Calu3 (cell line): ENCODE data around the gene LAIR1. TPM values are rescaled to one million over a fixed set of nuclear protein-coding genes. Genes with fewer than 3 reads are reported as not detected.
"Not testable (repeated sequence)": the region's sequence is repeated elsewhere in the genome, so short reads cannot be mapped to it uniquely, and the experiment has no call there.

Experiments
- BruUV-seq: library from RNA; stranded (reverse); fragments of 400-500 nt; replicated peaks from 2 replicates; lab custom pipeline; 2021; lab: Mats Ljungman, UMichigan
- CTCF ChIA-PET: fragments of 300-600 bp; sonication (Branson Sonifier 250); formaldehyde crosslinking; loops from one replicate; lab custom pipeline; 2022; ENCODE audit warnings: antibody characterized with exemption; lab: Charles Lee
- DNase-seq: peaks from one replicate; pipeline ENCODE4 v3.0.0; 2022
- H3K27ac Mint-ChIP-seq: one replicate; pipeline ENCODE4 v1.8.0; 2022; ENCODE audit warnings: mixed read lengths; ENCODE audit not compliant: unreplicated experiment
- H3K27me3 Mint-ChIP-seq: one replicate; pipeline ENCODE4 v1.8.0; 2022; ENCODE audit warnings: mixed read lengths; ENCODE audit not compliant: unreplicated experiment
- H3K36me3 Mint-ChIP-seq: one replicate; pipeline ENCODE4 v1.8.0; 2022; ENCODE audit warnings: mild to moderate bottlenecking, moderate library complexity, mixed read lengths; ENCODE audit not compliant: insufficient read depth, unreplicated experiment
- H3K4me1 Mint-ChIP-seq: one replicate; pipeline ENCODE4 v1.8.0; 2022; ENCODE audit warnings: mild to moderate bottlenecking, low read depth, mixed read lengths; ENCODE audit not compliant: unreplicated experiment
- H3K4me3 Mint-ChIP-seq: one replicate; pipeline ENCODE4 v1.8.0; 2022; ENCODE audit warnings: mild to moderate bottlenecking, low read depth, moderate library complexity, mixed read lengths; ENCODE audit not compliant: unreplicated experiment
- H3K9me3 Mint-ChIP-seq: one replicate; pipeline ENCODE4 v1.8.0; 2022; ENCODE audit warnings: low read depth, mixed read lengths; ENCODE audit not compliant: unreplicated experiment
- CTCF ChIP-seq: fragments of 200-600 bp; IDR thresholded peaks from one replicate; pipeline ENCODE4 v1.8.0; 2022; ENCODE audit warnings: antibody characterized with exemption; ENCODE audit not compliant: unreplicated experiment
- intact Hi-C: fragments of 100-400 bp; cut with micrococcal nuclease; formaldehyde crosslinking; loops from one replicate; pipeline ENCODE4 v1.10.0; 2022; ENCODE audit not compliant: unreplicated experiment
- total RNA-seq: library from RNA; stranded (reverse); gene quantifications from 2 replicates; pipeline ENCODE4 v1.2.3, GENCODE V29; 2022

The LAIR1 gene
- total RNA-seq, 1 experiment from 2014 or later = 0.83 TPM

GRCh38 chr19:54324071-54324470 lies 40.7 kb downstream of the LAIR1 start:
- Mint-ChIP-seq H3K4me3 (no peak overlapping the region), H3K36me3 (no peaks in the 10 kb centered on the region), H3K9me3 (peaks cover 6% of the 10 kb centered on the region), H3K27me3 (peaks cover 49% of the 10 kb centered on the region), H3K27ac (no peak overlapping the region), H3K4me1 (no peaks in the 10 kb centered on the region)
- DNase-seq = no peak
- no TSS peak for BruUV-seq
- TF ChIP-seq CTCF = no peak
- CTCF ChIA-PET = interaction anchor here (0.6 to 1.4 kb wide), 4 partner anchors 30 to 195 kb away, joined by 3 to 4 read pairs (median 4); no protein-coding TSS in a partner anchor
- intact Hi-C loops = no loop called here

GRCh38 chr19:54322934-54323333 lies 41.8 kb downstream of the LAIR1 start:
- H3K4me3 Mint-ChIP-seq, DNase-seq, H3K4me1 Mint-ChIP-seq, H3K9me3 Mint-ChIP-seq, H3K27ac Mint-ChIP-seq, CTCF ChIA-PET, H3K36me3 Mint-ChIP-seq, BruUV-seq, intact Hi-C loops: not testable (repeated sequence)
- H3K27me3 Mint-ChIP-seq = peaks cover 49% of the 10 kb centered on the region

- BruUV-seq, H3K9me3 Mint-ChIP-seq, intact Hi-C loops, H3K27ac Mint-ChIP-seq, DNase-seq, H3K4me1 Mint-ChIP-seq, CTCF ChIA-PET, H3K36me3 Mint-ChIP-seq, H3K4me3 Mint-ChIP-seq: not testable (repeated sequence)
- H3K27me3 Mint-ChIP-seq = peaks cover 55% of the 10 kb centered on the region
These were observed 42.4 kb downstream of the LAIR1 start for GRCh38 chr19:54322295-54322694.

GRCh38 chr19:54319892-54320670 lies 44.6 kb downstream of the LAIR1 start:
- no TSS peak for BruUV-seq
- DNase-seq = no peak
- Mint-ChIP-seq H3K27me3 (peaks cover 72% of the 10 kb centered on the region), H3K4me1 (no peaks in the 10 kb centered on the region), H3K4me3 (no peak overlapping the region), H3K27ac (no peak overlapping the region), H3K9me3 (no peaks in the 10 kb centered on the region), H3K36me3 (no peaks in the 10 kb centered on the region)
- intact Hi-C loops = no loop called here
- no peak for TF ChIP-seq CTCF
- CTCF ChIA-PET = interaction anchor here (0.5 kb wide), 1 partner anchor 122 kb away, joined by 4 read pairs; no protein-coding TSS in a partner anchor

GRCh38 chr19:54319049-54319448 lies 45.7 kb downstream of the LAIR1 start:
- no peak overlapping the region for H3K4me3 Mint-ChIP-seq
- no peaks in the 10 kb centered on the region for H3K4me1 Mint-ChIP-seq
- intact Hi-C loops = no loop called here
- CTCF ChIA-PET = no interaction called here
- H3K27me3 Mint-ChIP-seq = peaks cover 81% of the 10 kb centered on the region
- no peak for DNase-seq
- no peaks in the 10 kb centered on the region for H3K36me3 Mint-ChIP-seq
- no peak for TF ChIP-seq CTCF
- H3K9me3 Mint-ChIP-seq = no peaks in the 10 kb centered on the region
- H3K27ac Mint-ChIP-seq = no peak overlapping the region
- BruUV-seq = no TSS peak
